GM03348 (cell line): Measurements from ENCODE around the gene MPIG6B.

Experiments
- DNase-seq: peaks from one replicate; pipeline ENCODE4 v3.0.0; 2012; ENCODE audit warnings: low spot score

Gene MPIG6B

DNA sequence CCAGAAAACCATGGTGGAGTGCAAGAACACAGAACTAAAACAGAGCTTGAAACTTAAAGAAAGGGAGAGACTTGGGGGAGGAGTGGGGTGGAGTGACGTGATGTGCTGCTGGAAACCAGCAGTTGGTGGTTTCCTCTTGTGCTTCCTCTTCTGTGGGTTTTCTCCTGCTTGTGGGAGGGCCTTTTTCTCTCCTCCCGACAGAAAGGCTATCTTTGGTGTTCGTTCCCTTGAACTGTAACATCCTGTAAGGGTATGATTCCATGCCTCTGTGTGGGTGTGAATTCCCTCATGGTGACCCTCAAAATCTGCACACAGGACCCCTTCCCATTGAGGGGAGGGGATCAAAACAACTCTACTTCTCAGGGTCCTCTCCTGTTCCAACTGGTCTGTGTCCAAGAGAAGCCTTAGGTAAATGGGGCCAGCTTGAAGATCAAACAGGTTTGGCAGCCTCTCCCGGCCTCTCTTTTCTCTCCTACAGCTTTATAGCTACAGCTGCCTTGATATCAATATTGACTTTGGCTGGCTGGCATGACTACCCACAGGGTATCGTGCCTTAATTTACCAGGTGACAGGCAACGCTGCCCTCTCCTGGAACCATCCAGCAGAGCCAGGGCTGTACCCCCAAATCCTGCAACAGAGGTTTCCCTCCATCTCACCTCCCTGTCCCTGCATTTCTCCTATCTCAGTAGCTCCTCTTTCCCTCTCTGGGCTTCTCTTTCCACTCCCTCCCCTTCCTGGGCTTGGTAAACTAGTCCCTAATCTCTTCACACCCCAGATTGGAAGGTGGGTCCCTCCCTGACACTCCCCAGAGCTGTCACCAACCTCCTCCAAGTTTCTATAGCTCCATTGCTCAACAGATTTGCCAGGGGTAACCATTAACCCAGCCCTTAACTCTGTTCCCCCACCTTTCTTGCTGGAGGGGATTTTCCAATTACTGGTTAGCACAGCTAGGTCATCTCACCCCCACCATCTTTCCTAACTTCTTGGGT lies 15.1 kb downstream of the MPIG6B start:
- DNase-seq, result peak; percentile 83

DNA sequence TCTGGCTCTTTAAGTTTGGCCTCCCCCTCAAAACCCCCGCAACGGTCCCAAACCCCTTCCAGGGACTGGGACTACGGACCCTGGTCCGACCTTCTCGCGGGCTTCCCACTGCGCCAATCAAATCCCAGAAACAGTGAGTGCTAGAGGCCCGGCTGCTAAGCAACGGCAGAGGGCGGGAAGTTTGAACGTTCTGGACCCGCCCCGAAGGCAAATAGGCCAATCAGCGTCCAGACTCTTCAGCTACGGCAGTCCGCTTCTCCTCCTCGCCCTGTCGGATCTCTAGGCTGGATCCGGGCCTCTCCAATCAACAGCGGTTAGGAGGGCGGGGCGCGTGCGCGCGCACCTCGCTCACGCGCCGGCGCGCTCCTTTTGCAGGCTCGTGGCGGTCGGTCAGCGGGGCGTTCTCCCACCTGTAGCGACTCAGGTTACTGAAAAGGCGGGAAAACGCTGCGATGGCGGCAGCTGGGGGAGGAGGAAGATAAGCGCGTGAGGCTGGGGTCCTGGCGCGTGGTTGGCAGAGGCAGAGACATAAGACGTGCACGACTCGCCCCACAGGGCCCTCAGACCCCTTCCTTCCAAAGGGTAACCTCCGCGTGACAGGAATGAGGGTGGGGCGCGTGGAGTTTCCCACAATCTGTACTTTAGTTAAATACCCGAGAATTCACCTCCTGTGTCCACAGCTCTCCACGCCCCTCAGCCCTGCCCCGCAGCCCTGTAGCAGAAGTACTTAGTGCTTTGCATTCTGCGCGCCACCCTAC lies 16.6 kb downstream of the MPIG6B start, which contains the start of gene MSH5:
Gene MSH5 (plus strand): TSS at position 367 of the 758 bp plus-strand sequence. CDS start 462 bp downstream, outside the sequence.
- DNase-seq, result peak; percentile 98

DNA sequence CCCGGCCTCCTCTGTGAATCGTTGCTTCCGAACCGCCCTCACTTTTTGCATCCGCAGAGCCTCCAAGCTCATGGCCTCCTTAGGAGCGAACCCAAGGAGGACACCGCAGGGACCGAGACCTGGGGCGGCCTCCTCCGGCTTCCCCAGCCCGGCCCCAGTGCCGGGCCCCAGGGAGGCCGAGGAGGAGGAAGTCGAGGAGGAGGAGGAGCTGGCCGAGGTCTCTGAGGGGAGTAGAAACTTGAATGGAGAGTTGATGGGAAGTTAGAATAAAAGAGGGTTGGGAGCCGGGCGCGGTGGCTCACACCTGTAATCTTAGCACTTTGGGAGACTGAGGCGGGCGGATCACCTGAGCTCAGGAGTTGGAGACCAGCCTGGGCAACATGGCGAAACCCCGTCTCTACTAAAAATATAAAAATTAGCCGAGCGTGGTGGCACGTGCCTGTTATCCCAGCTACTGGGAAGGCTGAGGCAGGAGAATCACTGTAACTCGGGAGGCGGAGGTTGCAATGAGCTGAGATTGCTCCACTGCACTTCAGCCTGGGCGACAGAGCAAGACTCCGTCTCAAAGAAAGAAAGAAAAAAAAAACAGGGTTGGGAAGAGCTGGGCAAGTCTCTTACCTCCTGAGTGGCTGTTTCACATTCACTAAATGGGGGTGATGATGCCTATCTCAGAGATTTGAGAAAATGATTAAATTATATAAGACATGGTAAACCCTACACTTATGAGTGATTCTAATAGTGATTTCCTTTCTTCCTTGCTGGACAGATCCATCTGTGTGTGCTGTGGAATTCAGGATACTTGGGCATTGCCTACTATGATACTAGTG lies 17.4 kb downstream of the MPIG6B start:
- DNase-seq, result no peak

DNA sequence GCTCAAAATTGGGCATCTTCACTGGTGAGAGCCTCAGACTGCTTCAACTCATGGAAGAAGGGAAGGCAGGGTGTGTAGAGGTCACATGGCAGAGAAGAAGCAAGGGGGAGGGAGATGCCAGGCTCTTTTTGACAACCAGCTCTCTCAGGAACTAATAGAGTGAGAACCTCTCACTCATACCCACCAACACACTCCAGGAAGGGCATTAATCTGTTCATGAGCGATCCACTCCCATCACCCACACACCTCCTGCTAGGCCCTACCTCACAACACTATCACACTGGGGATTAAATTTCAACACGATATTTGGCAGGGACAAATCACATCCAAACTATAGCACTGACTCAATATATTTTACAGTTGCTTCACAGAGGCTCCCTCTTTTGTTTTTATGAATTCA lies 18.6 kb downstream of the MPIG6B start:
- DNase-seq, result no peak

DNA sequence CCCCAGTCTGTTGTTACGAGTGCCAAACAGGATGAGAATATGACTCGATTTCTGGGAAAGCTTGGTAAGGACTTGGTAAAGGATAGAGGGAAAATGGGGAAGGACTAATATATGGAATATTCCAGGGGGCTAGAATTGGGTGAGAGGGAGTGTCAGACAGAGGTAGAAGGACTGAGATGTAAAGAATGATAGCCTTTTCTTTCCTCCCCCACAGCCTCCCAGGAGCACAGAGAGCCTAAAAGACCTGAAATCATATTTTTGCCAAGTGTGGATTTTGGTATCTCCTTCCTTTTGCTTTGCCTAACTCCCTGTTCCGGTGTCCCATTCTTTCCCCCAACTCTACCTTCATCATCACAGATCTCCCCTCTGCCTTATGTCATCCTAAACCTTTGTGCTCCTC lies 19.7 kb downstream of the MPIG6B start:
- DNase-seq, result no peak

DNA sequence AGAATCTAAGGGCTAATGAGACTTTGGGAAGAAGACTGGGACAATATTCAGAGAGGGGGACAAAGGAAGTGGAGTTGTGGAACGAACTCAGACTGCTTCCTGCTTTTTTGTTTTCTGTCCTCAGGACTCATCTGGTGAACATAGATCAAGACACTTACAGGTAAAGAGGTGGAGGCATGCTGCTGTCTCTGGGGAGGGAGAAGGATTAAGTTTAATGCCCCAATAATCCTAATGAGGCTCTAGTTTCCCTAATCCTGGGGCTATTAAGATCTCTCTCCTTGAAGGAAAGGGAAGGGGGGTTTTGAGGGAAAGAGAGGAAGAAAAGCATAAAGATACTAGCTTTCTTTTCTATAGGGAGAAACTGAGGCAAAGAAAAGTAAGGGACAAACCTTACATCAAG lies 21.2 kb downstream of the MPIG6B start:
- DNase-seq, result no peak

DNA sequence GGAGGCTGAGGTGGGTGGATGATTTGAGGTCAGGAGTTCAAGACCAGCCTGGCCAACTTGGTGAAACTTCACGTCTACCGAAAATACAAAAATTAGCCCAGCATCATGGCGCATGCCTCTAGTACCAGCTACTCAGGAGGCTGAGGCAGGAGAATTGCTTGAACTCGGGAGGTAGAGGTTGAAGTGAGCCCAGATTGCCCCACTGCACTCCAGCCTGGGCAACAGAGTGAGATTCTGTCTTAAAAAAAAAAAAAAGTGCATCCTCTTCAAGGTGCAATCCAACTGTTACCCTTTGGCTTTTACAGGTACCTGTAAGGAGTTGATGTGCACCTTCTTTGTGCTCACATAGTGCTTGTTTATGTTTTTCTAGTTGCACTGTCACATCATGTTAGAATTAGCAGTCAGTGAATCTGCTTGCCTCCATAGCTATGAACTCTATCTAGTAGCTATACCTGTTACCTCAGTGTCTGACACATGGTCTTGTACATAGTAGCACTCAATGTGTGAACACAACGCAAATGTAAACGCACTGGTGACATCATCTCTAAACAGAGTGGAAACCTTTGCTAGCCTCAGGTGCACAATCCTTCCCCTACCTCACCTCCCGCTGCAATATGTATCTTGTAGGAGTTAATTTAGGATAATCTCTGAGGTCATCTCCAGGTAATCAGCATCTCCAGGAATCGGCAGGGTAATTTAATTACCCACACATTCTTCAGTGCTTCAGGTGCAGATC lies 26.3 kb downstream of the MPIG6B start:
- DNase-seq, result no peak

DNA sequence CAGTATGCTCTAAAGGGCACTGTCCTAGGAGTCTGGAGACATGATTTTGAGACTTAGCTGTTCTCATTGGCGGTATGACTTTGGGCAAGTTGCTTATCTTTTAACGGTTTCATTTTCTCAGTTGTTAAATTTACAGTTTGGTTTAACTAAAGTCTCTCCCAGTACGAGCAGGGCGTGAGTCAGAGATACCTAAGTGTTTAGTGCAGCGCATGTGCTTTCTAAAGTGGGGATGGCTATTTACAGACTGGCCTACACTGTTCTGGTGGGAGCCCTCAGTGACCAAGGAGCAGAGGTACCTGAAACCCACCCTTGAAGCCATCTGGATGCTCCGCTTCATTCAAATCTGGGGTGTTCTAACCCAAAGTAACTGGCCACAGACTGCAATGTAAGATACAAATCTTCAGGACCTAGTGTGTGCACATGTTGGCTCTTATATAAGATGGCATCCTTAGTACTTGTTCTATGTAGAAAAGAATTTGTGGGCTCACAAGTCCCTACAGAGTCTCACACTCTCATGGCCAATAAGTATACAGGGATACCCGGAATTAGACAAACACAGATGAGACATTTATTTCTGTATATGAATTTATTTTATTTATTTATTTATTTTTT lies 27.3 kb downstream of the MPIG6B start:
- no peak for DNase-seq

DNA sequence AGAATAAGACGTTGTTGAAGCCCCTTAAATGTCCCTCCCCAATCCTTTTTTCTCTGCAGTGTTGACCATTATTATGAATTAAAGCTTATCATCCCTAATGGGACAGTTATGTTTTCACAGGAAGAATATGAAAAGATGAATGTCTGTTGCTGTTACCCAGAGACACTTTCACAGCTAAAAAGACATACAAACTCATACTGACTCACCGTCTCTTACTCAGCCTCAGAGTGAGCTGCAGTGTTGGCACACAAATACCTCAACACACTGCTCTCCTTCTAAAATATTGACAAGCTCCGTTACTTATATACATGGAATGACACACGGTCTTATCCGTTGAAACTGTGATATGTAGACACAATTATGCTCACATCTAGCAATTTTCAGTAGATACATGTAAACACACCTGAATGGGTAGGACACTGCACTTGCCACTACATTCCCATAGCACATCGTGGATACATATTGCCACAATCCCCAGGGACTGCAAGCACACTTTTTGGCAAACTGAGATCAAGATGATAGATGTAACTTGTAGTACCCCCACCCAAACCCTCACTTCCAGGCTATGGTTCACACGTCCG lies 29.7 kb downstream of the MPIG6B start:
- peak; percentile 62 for DNase-seq

DNA sequence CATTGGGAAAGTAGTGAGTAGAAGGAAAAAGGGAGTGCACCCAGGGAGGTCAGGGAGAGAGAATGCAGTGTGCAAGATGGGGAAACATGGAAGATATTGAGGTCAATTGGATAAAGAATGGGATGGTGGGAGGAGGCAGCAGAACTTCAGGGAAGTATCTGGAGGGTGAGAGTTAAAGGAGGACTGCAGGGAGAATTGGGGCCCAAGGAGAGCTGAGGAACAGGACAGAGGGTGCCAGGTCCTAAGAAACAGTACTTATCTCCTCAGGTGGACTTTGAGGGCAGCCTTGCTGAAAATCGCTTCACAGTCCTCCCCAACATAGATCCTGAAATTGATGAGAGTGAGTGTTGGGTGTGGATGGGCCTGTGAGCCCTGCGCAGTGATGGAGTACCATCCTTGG lies 35.1 kb downstream of the MPIG6B start:
- DNase-seq, result no peak

DNA sequence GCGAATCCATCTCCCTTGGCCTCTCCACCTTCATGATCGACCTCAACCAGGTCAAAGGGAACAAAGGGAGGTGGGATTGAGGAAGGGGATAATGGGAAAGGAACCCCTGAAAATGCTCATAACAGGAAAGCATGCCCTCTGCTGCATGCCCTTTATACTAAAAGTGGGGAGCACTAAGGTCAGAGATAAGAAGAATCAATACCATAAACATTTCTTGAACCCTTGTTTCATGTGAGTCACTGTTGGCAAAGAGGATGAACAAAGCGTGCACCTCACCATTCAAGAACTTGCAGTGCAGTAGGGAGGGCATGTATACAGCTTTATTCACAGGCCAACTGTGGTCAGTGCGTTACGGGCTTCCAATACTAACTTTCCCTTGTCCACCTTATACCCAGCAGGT lies 37.6 kb downstream of the MPIG6B start:
- DNase-seq, result no peak

DNA sequence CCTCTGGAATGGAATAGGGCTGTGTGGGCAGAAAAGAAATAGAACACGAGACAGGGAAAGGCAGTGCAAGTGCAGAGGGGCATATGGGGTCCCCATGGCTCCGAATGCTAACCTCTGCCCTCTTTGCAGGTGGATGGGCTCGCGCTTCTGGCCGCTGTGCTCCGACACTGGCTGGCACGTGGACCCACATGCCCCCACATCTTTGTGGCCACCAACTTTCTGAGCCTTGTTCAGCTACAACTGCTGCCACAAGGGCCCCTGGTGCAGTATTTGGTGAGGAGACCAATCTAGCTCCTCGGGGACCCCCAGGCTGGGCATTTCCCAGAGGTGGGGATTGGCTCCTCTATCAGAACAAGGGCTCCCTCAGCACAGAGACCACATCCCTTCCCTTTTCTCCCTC lies 38.2 kb downstream of the MPIG6B start:
- no peak for DNase-seq

DNA sequence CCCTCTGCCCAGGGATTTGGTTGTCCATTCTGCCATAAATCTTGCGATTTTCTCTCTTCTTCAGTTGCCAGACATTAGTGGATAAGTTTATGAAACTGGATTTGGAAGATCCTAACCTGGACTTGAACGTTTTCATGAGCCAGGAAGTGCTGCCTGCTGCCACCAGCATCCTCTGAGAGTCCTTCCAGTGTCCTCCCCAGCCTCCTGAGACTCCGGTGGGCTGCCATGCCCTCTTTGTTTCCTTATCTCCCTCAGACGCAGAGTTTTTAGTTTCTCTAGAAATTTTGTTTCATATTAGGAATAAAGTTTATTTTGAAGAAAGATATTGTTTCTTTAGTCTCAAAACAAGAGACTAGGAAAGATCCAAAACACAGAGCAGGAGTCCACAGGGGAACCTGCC lies 39.2 kb downstream of the MPIG6B start, which contains the start of gene SAPCD1:
Gene SAPCD1 (plus strand): TSS at position 301 of the 400 bp plus-strand sequence. CDS start 399 bp downstream, outside the sequence.
- DNase-seq, result no peak

DNA sequence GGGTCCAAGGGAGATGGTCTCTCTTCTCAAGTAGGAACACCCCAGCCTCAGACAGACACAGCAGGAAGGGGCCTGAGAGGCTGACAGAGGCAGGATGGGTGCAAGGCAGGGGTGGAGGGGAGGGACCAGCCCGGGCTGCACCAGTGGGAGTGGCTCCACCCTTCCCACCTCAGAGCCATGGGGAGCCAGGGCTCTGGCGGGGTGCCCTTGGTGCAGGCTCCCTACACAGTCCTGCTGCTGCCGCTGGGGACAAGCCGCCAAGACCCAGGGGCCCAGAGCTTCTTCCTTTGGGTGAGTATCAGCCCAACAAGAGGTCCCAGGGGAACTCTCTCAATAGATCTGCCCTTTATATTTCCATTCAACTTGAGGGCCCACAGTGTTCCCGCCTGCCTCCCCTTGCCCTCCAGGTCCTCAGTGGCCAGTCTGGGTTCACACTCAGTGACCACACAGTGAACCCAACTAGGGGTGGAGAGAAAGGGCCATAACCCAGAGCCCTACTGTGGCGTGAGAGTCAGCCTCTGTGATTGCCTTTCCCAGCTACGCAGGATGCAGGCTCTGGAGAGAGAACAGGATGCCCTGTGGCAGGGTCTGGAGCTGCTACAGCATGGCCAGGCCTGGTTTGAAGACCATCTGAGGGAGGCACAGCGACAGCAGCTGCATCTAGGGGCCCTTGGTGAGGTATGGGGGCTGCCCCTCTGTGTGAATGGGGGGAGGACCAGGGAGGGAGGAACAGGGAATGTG lies 39.9 kb downstream of the MPIG6B start:
- no peak for DNase-seq

DNA sequence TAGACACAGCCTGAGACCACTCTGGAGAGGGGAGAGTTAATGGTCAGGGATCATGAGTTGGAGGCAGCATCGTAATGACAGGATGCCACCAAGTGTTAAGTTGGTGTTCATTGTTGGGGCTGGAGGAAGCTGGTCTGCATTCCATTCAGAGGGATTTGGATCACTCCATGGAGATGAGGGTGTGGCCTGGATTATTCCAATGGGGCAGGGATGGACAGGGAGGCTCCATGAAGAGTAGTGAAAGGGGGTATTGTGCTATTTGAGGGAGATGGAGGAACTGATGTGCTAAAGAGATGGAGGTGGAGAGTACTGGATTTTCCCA lies 40.4 kb downstream of the MPIG6B start:
- peak; percentile 93 for DNase-seq

DNA sequence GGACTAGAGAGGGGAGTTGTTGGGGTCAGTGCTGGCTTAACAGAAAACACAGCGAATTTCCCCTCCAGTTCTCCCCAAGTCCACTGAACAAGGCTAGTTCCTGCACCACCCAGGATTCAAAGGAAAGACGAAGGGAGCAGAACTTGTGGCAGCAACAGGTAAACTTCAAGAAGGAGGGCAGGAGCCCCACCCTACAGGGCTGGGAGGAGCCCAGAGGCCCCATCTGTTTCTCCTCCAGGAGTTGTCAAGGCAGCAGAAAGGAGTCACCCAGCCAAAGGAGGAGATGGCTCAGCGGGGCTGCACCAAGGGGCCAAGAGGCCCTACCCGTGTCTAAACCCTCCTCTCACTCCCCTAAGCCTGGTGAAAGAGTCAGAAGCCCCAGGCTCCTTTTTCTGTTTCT lies 41.0 kb downstream of the MPIG6B start:
- no peak for DNase-seq

DNA sequence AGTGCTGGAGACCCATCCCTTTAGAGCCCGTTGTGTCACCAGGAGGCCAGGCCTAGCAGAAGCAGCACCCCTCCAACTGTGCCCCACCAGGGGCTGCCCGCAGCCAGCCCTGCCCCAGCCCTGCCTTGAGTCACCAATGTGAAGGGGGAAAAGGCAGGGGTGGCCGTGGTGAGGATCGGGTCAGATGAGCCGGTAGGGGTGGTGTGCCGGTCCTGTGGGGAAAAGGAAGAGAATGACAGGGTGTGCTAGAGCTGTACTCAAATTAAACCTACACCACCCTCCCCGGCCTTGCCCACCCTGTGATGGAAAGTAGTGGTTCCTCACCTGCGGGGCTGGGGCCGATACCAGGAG lies 42.4 kb downstream of the MPIG6B start:
- no peak for DNase-seq

DNA sequence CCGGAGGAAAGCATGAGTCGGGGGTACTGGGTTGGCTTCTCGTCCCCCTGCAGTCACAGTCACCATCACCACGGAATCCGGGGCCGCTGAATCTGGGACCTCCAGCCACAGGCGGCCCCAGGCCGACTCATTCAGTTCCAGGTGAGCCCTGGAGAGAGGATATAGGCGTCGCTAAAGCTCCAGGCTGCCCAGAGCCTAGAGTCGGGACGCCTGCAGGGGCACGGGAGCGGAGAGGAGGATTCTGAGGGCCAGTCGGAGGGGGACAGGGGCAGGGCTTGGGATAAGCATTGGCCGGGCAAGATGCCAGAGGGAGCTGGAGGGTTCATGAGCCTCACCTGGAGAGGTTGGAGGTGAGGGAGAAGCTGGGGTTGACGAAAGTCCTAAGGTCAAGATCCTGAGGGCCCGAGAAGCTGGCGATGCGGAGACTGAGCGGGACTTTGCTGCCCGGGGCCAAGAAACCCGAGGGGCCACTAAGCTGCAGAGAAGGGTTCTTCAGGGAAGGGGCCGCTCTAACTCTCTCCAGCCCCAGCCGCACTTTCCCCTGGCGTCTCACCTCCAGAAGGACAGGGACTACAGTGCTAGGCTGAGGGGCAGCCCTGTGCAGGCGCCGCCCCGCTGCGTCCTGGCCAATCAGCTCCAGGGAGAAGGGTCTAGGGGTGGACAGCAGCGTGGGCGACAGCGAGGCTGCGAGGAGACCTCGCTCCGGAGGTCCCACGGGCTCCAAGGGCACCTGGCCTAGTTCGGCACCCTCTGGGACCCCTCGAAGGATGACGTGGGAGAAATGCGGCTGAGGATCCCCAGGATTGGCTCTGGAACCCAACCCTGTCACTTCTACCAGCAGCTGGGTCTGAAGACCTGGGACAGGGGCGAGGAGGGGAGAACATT lies 43.0 kb downstream of the MPIG6B start:
- DNase-seq, result peak; percentile 33

DNA sequence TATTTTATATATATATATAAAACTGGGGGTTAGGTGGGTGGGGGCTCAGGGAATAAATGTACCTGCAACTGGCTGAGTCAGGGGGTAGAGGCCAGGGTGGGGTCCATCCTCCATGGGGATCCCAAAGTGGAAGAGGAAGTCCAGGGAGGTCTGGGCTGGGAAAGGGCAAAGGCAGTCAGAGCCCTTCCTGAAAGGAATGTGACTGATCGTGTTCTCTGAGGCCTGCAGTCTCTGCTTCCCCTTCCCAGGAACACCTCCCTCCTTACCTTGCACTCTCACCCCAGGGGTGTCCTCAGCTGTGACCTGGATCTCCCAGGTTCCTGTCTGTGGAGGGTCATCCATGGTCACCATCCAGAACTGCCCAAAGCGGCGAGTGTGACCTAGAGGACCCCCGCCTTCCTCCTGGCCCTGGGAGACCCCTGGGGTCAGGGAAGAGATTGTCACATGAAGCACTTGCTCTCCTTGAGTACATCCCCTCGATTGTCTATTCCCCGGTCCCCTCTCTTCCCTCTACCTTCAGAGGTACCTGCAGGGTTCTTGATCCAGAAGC lies 44.0 kb downstream of the MPIG6B start:
- no peak for DNase-seq
